CD14-positive monocyte (primary cell): ENCODE data around the gene BIK. TPM values are rescaled to one million over a fixed set of nuclear protein-coding genes. Genes with fewer than 3 reads are reported as not detected.

ENCODE experiments used
- DNase-seq, 3 donors: peaks; one replicate each; pipeline ENCODE4 v3.0.0-alpha.2; 2011 to 2022
- H2AFZ ChIP-seq: 2 replicates; pipeline ENCODE4 v1.6.0; 2012; ENCODE audit warnings: mild to moderate bottlenecking, low read depth, low read length, inconsistent platforms; ENCODE audit not compliant: insufficient read depth, poor library complexity, severe bottlenecking
- H3K27ac ChIP-seq, 2 donors: 1 replicate in 1 of 2; 2 replicates in 1 of 2; pipeline ENCODE4 v1.5.1; 2012 to 2013; ENCODE audit warnings: low read length in 2 of 2, control low read depth in 1 of 2, inconsistent platforms in 1 of 2, low read depth in 1 of 2, mild to moderate bottlenecking in 1 of 2
- H3K27me3 ChIP-seq, 2 donors: one replicate each; pipeline versions ENCODE4 v1.6.0 to v1.6.1; 2011 to 2013; ENCODE audit warnings: low read length in 2 of 2; ENCODE audit not compliant: control insufficient read depth in 2 of 2, insufficient read depth in 2 of 2
- H3K36me3 ChIP-seq, 2 donors: replicated peaks in 1 of 2; 1 replicate in 1 of 2; 2 replicates in 1 of 2; pipeline versions ENCODE4 v1.5.1 to v1.6.1; 2012 to 2013; ENCODE audit warnings: low read length in 2 of 2, control low read depth in 1 of 2, inconsistent platforms in 1 of 2, mild to moderate bottlenecking in 1 of 2; ENCODE audit not compliant: insufficient read depth in 2 of 2, control insufficient read depth in 1 of 2
- H3K4me1 ChIP-seq, 2 donors: 1 replicate in 1 of 2; 2 replicates in 1 of 2; pipeline versions ENCODE4 v1.5.1 to v1.6.1; 2012 to 2013; ENCODE audit warnings: low read length in 2 of 2, control low read depth in 1 of 2, inconsistent platforms in 1 of 2, mild to moderate bottlenecking in 1 of 2, moderate library complexity in 1 of 2; ENCODE audit not compliant: insufficient read depth in 2 of 2, control insufficient read depth in 1 of 2
- H3K4me2 ChIP-seq: replicated peaks from 2 replicates; pipeline ENCODE3; 2012; ENCODE audit warnings: low read length, moderate library complexity, mild to moderate bottlenecking; ENCODE audit not compliant: poor library complexity, severe bottlenecking; ENCODE audit errors: extremely low read depth
- H3K4me3 ChIP-seq, 3 experiments: fragments of 200-600 bp in 1 of 3; sonication (generic) in 1 of 3; replicated peaks in 1 of 3; 1 replicate in 2 of 3; 2 replicates in 1 of 3; pipeline ENCODE4 v1.5.1; 2011 to 2013; ENCODE audit warnings: low read length in 3 of 3, mild to moderate bottlenecking in 3 of 3, control low read depth in 2 of 3, low read depth in 2 of 3, inconsistent platforms in 1 of 3, moderate library complexity in 1 of 3
- H3K79me2 ChIP-seq: 2 replicates; pipeline ENCODE4 v1.6.0; 2012; ENCODE audit warnings: mild to moderate bottlenecking, control low read depth, inconsistent platforms, low read length, moderate library complexity; ENCODE audit not compliant: insufficient read depth
- H3K9ac ChIP-seq: 2 replicates; pipeline ENCODE4 v1.6.0; 2017; ENCODE audit warnings: low read length, mild to moderate bottlenecking; ENCODE audit not compliant: insufficient read depth, poor library complexity, severe bottlenecking
- H3K9me3 ChIP-seq, 2 donors: replicated peaks in 1 of 2; 1 replicate in 1 of 2; 2 replicates in 1 of 2; pipeline versions ENCODE4 v1.5.1 to v1.6.1; 2012 to 2013; ENCODE audit warnings: low read length in 2 of 2, control low read depth in 1 of 2; ENCODE audit not compliant: control insufficient read depth in 1 of 2, insufficient read depth in 1 of 2
- H4K20me1 ChIP-seq: 2 replicates; pipeline ENCODE4 v1.6.0; 2012; ENCODE audit warnings: mild to moderate bottlenecking, low read length, control low read depth, moderate library complexity; ENCODE audit not compliant: insufficient read depth
- H3K27ac Mint-ChIP-seq, 7 donors: one replicate each; pipeline ENCODE4 v1.8.0; 2020; ENCODE audit warnings: mild to moderate bottlenecking in 7 of 7, mixed read lengths in 7 of 7, moderate library complexity in 6 of 7, inconsistent platforms in 2 of 7
- H3K27me3 Mint-ChIP-seq, 3 donors: one replicate each; pipeline ENCODE4 v1.8.0; 2021 to 2022; ENCODE audit warnings: low read depth in 3 of 3, mild to moderate bottlenecking in 3 of 3, mixed read lengths in 3 of 3, moderate library complexity in 3 of 3, inconsistent platforms in 1 of 3
- H3K36me3 Mint-ChIP-seq, 2 donors: one replicate each; pipeline ENCODE4 v1.8.0; 2020; ENCODE audit warnings: mixed read lengths in 2 of 2, inconsistent platforms in 1 of 2, mild to moderate bottlenecking in 1 of 2
- H3K4me1 Mint-ChIP-seq: one replicate; pipeline ENCODE4 v1.8.0; 2020; ENCODE audit warnings: mild to moderate bottlenecking, mixed read lengths
- H3K4me3 Mint-ChIP-seq, 2 donors: one replicate each; pipeline ENCODE4 v1.8.0; 2020; ENCODE audit warnings: mild to moderate bottlenecking in 2 of 2, mixed read lengths in 2 of 2, moderate library complexity in 1 of 2
- H3K9me3 Mint-ChIP-seq, 7 donors: one replicate each; pipeline ENCODE4 v1.8.0; 2020 to 2022; ENCODE audit warnings: mixed read lengths in 7 of 7, mild to moderate bottlenecking in 6 of 7, moderate library complexity in 6 of 7, inconsistent platforms in 2 of 7
- WGBS: methylation state at CpG from one replicate; pipeline ENCODE4 v1.1.5; 2013; ENCODE audit warnings: missing lambda C conversion rate; ENCODE audit not compliant: insufficient coverage; 5-methylcytosine and 5-hydroxymethylcytosine counted together
- intact Hi-C, 2 donors: fragments of 100-400 bp; cut with micrococcal nuclease; formaldehyde crosslinking; loops; one replicate each; pipeline versions ENCODE4 v1.15.0 to v1.15.1; 2023
- polyA plus RNA-seq, 3 donors: library from polyadenylated mRNA; depleted of rRNA in 1 of 3; unstranded in 2 of 3; stranded (reverse) in 1 of 3; fragments of 300-500 nt in 2 of 3; fragments of >200 nt in 1 of 3; fragmentation: Illumina TruSeq in 2 of 3; gene quantifications; 1 replicate in 2 of 3; 2 replicates in 1 of 3; pipeline ENCODE4 v1.2.3, GENCODE V29; 2012 to 2021
- TF ChIP-seq, protein P1 (sequence below): fragments of 200-600 bp; IDR thresholded peaks from one replicate; pipeline ENCODE4 v1.8.0; 2022; ENCODE audit warnings: antibody characterized with exemption, mild to moderate bottlenecking

The BIK gene
- polyA plus RNA-seq, 3 donors, result 0.96 to 3.1 (median 3.1) TPM

DNA sequence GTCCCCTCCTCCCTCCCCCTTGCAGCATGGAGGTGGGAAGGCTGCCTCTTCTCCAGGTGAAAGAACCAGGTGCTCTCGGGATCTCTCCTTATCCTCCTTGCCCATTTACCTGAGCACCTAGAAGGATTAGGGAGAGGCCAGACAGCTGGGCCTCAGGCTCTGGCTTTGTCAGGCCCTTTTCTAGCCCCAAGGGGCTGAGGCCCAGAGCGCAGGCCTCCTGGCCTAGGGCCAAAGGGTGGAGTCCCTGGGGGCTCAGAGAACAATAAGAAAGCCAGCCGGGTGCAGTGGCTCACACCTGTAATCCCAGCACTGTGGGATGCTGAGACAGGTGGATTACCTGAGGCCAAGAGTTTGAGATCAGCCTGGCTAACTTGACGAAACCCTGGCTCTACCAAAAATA, 16.0 kb upstream of the BIK start:
- Histone ChIP-seq H3K27me3 (no peaks in the 10 kb centered on the region), H4K20me1 (no peaks in the 10 kb centered on the region), H3K27ac (peak overlapping the region; percentile 6 to 57), H3K4me2 (no peak overlapping the region), H3K4me1 (peaks cover 26 to 30% of the 10 kb centered on the region in 2 donors), H3K4me3 (no peak overlapping the region), H3K79me2 (no peaks in the 10 kb centered on the region), H3K36me3 (no peaks in the 10 kb centered on the region), H2AFZ (no peak overlapping the region), H3K9ac (no peak overlapping the region), H3K9me3 (peaks cover 9 to 17% of the 10 kb centered on the region in 2 donors)
- Mint-ChIP-seq H3K9me3 (peaks cover 13 to 21% (median 17%) of the 10 kb centered on the region in 7 donors), H3K4me1 (peaks cover 29% of the 10 kb centered on the region), H3K36me3 (no peaks in the 10 kb centered on the region), H3K27ac (peak overlapping the region in 6 of 7 donors; percentile 43 to 92 (median 69)), H3K4me3 (no peak overlapping the region), H3K27me3 (peaks cover 1 to 2% (median 2%) of the 10 kb centered on the region in 3 donors)
- no peak for DNase-seq
- TF ChIP-seq, protein P1, sequence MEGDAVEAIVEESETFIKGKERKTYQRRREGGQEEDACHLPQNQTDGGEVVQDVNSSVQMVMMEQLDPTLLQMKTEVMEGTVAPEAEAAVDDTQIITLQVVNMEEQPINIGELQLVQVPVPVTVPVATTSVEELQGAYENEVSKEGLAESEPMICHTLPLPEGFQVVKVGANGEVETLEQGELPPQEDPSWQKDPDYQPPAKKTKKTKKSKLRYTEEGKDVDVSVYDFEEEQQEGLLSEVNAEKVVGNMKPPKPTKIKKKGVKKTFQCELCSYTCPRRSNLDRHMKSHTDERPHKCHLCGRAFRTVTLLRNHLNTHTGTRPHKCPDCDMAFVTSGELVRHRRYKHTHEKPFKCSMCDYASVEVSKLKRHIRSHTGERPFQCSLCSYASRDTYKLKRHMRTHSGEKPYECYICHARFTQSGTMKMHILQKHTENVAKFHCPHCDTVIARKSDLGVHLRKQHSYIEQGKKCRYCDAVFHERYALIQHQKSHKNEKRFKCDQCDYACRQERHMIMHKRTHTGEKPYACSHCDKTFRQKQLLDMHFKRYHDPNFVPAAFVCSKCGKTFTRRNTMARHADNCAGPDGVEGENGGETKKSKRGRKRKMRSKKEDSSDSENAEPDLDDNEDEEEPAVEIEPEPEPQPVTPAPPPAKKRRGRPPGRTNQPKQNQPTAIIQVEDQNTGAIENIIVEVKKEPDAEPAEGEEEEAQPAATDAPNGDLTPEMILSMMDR, result no peak
- 83% methylated on average over 3 of the region's 4 CpGs for WGBS
- intact Hi-C loops, result no loop called here

DNA sequence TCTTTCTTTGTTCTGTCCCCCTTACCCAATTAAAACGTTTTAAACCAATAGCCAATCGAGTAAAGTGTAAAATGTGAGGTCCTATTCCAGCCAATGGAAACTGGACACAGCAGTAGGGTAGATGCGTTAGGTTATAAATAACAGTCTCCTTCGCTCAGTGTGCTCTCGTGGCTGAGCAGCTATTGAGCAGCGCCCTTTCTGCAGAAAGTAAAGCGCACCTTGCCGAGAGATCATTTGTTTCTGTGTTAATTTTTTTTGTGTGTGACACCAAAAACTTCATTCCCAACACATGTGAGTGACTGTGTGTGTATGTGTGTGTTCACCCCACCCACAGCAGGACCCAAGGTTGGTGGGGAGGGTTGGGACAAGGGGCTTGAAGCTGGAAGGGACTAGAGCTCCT, 14.1 kb upstream of the BIK start:
- intact Hi-C loops, result no loop called here
- peaks cover 13 to 21% (median 17%) of the 10 kb centered on the region in 7 donors for H3K9me3 Mint-ChIP-seq
- TF ChIP-seq, protein P1, result no peak

More for the DNA sequence above, 14.1 kb upstream of the BIK start:
- peaks cover 9 to 17% of the 10 kb centered on the region in 2 donors for H3K9me3 ChIP-seq
- no peak overlapping the region for H3K4me2 ChIP-seq
- no peak overlapping the region for H3K4me3 ChIP-seq
- H3K36me3 ChIP-seq, result no peaks in the 10 kb centered on the region
- Mint-ChIP-seq H3K4me3 (no peak overlapping the region), H3K27me3 (peaks cover 0 to 2% (median 1%) of the 10 kb centered on the region in 3 donors), H3K27ac (no peak overlapping the region), H3K4me1 (peaks cover 23% of the 10 kb centered on the region), H3K36me3 (no peaks in the 10 kb centered on the region)
- H3K27ac ChIP-seq, result no peak overlapping the region
- H4K20me1 ChIP-seq, result no peaks in the 10 kb centered on the region
- H3K27me3 ChIP-seq, result no peaks in the 10 kb centered on the region
- no peak for DNase-seq
- no peak overlapping the region for H3K9ac ChIP-seq
- H2AFZ ChIP-seq, result no peak overlapping the region
- WGBS, result 100% methylated on average over 4 of the region's 8 CpGs
- H3K4me1 ChIP-seq, result peaks cover 20 to 22% of the 10 kb centered on the region in 2 donors
- no peaks in the 10 kb centered on the region for H3K79me2 ChIP-seq
